ENCODE measurements around the gene IQCH. TPM values are rescaled to one million over a fixed set of nuclear protein-coding genes. Genes with fewer than 3 reads are reported as not detected.

IQCH gene
- total RNA-seq, 1 donor from 2014 or later, result 0.51 TPM

Other genes with a start within 250 kb of the IQCH start
- gene SMAD3, start 189.2 kb upstream of the IQCH start, total RNA-seq, result 18.0 TPM
- 20.9 TPM for gene AAGAB, start 125 bp upstream of the IQCH start, total RNA-seq

All from Right ventricle myocardium inferior (tissue), 1 donor.